GM12878 (cell line): ENCODE data around the gene ADARB1. TPM values are rescaled to one million over a fixed set of nuclear protein-coding genes. Genes with fewer than 3 reads are reported as not detected.

ENCODE experiments used
- ATAC-seq: fragments of 200-7000 bp; cut with Tn5 transposase; 3 replicates; pipeline ENCODE4 v1.9.1; 2020; ENCODE audit warnings: mild to moderate bottlenecking, moderate library complexity
- BruUV-seq: library from RNA; stranded (reverse); fragments of 400-500 nt; replicated peaks from 2 replicates; lab custom pipeline; 2021; lab: Mats Ljungman, UMichigan
- CTCF ChIA-PET: fragments of 300-600 bp; sonication (Branson Sonifier 250); formaldehyde crosslinking; extraction: SDS; loops from one replicate; lab custom pipeline; 2021; ENCODE audit warnings: inconsistent platforms; lab: Yijun Ruan, JAX
- POLR2A ChIA-PET: fragments of 350-600 bp; formaldehyde crosslinking; extraction: SDS; loops from one replicate; lab custom pipeline; 2021; ENCODE audit warnings: inconsistent platforms; lab: Charles Lee
- RAD21 ChIA-PET: fragments of 300-600 bp; sonication (Branson Sonifier 250); formaldehyde crosslinking; loops from one replicate; lab custom pipeline; 2023; ENCODE audit warnings: antibody characterized with exemption; ENCODE audit not compliant: unreplicated experiment; lab: Charles Lee
- SMC1A ChIA-PET: fragments of 300-600 bp; sonication (Branson Sonifier 250); formaldehyde crosslinking; loops from one replicate; lab custom pipeline; 2023; ENCODE audit not compliant: unreplicated experiment, uncharacterized antibody; lab: Charles Lee
- DNase-seq: peaks from one replicate; pipeline ENCODE4 v3.0.0-alpha.2; 2011; ENCODE audit warnings: low read depth, low spot score
- FAIRE-seq: peaks from 3 replicates; lab custom pipeline; 2011; peaks lifted over from hg19 to GRCh38; lab: Jason Lieb, UNC
- H2AFZ ChIP-seq: 2 replicates; pipeline ENCODE4 v1.6.0; 2011; ENCODE audit warnings: low read depth, low read length, control low read depth; ENCODE audit not compliant: control insufficient read depth
- H3K27ac ChIP-seq: 2 replicates; pipeline ENCODE4 v1.5.1; 2011; ENCODE audit warnings: control low read depth; ENCODE audit not compliant: control insufficient read depth, insufficient read depth
- H3K27me3 ChIP-seq, 2 experiments: replicated peaks in 1 of 2; 2 replicates each; pipeline versions ENCODE4 v1.6.0 to v1.6.1; 2011; ENCODE audit warnings: low read length in 1 of 2; ENCODE audit not compliant: control insufficient read depth in 2 of 2, insufficient read depth in 2 of 2
- H3K36me3 ChIP-seq, 2 experiments: 2 replicates each; pipeline ENCODE4 v1.5.1; 2011; ENCODE audit warnings: low read length in 1 of 2; ENCODE audit not compliant: control insufficient read depth in 2 of 2, insufficient read depth in 2 of 2
- H3K4me1 ChIP-seq: 2 replicates; pipeline ENCODE4 v1.6.1; 2011; ENCODE audit warnings: mild to moderate bottlenecking, low read length, moderate library complexity, mixed read lengths; ENCODE audit not compliant: control insufficient read depth, insufficient read depth
- H3K4me2 ChIP-seq: 2 replicates; pipeline ENCODE4 v1.6.0; 2011; ENCODE audit warnings: control low read depth; ENCODE audit not compliant: control insufficient read depth, insufficient read depth
- H3K4me3 ChIP-seq: fragments of 200-600 bp; sonication (generic); 2 replicates; pipeline ENCODE4 v1.5.1; 2016
- H3K79me2 ChIP-seq: 2 replicates; pipeline ENCODE4 v1.6.0; 2011; ENCODE audit warnings: low read length; ENCODE audit not compliant: control insufficient read depth, insufficient read depth
- H3K9ac ChIP-seq: 2 replicates; pipeline ENCODE4 v1.8.0; 2011; ENCODE audit warnings: low read length, control low read depth, mixed read lengths; ENCODE audit not compliant: control insufficient read depth, insufficient read depth
- H3K9me3 ChIP-seq: replicated peaks from 3 replicates; pipeline ENCODE4 v1.5.1; 2011; ENCODE audit warnings: mild to moderate bottlenecking, low read length; ENCODE audit not compliant: control insufficient read depth, insufficient read depth
- H4K20me1 ChIP-seq: 2 replicates; pipeline ENCODE4 v1.6.0; 2011; ENCODE audit not compliant: control insufficient read depth, insufficient read depth
- CBX3 ChIP-seq: fragments of 200-600 bp; sonication (generic); IDR thresholded peaks from 2 replicates; pipeline ENCODE4 v1.6.1; 2016; ENCODE audit warnings: low read depth, borderline replicate concordance
- GATAD2B ChIP-seq: fragments of 450-650 bp; conservative IDR thresholded peaks from 2 replicates; pipeline ENCODE4 v1.6.1; 2017; ENCODE audit warnings: low read depth, mild to moderate bottlenecking, moderate library complexity
- MYB ChIP-seq: fragments of 150-350 bp; IDR thresholded peaks from 2 replicates; pipeline ENCODE4 v1.6.1; 2014; ENCODE audit warnings: mild to moderate bottlenecking, low read depth, low read length, borderline replicate concordance
- NFYB ChIP-seq: IDR thresholded peaks from 2 replicates; pipeline ENCODE4 v1.6.1; 2011; ENCODE audit warnings: low read depth, mild to moderate bottlenecking, low read length, improper control_type of control experiment, moderate library complexity; ENCODE audit not compliant: insufficient read depth
- POLR2AphosphoS2 ChIP-seq: IDR thresholded peaks from 2 replicates; pipeline ENCODE4 v1.6.1; 2011; ENCODE audit warnings: low read depth, mild to moderate bottlenecking, low read length, improper control_type of control experiment, moderate library complexity
- SMAD1 ChIP-seq: fragments of 450-650 bp; IDR thresholded peaks from 2 replicates; pipeline ENCODE4 v1.6.1; 2018; ENCODE audit warnings: mild to moderate bottlenecking, low read depth; ENCODE audit not compliant: partially characterized antibody
- SMC3 ChIP-seq: IDR thresholded peaks from 2 replicates; pipeline ENCODE4 v1.6.1; 2011; ENCODE audit warnings: low read length, improper control_type of control experiment, borderline replicate concordance
- SUZ12 ChIP-seq: fragments of 200-600 bp; sonication (generic); IDR thresholded peaks from one replicate; pipeline ENCODE4 v1.6.1; 2018; ENCODE audit warnings: antibody characterized with exemption, mild to moderate bottlenecking; ENCODE audit not compliant: unreplicated experiment
- WGBS: methylation state at CpG from one replicate; pipeline ENCODE4 v1.1.6; 2016; ENCODE audit warnings: low lambda C conversion rate; ENCODE audit not compliant: insufficient replicate concordance, insufficient coverage; ENCODE audit errors: missing lambda C conversion rate; 5-methylcytosine and 5-hydroxymethylcytosine counted together
- in situ Hi-C: fragments of 300-500 bp; cut with MboI; formaldehyde crosslinking; loops from 9 replicates; pipeline ENCODE4 v1.14.3; 2018; ENCODE audit warnings: mixed read lengths
- intact Hi-C: fragments of 100-400 bp; cut with micrococcal nuclease; formaldehyde crosslinking; loops from one replicate; pipeline ENCODE4 v1.14.2; 2022; ENCODE audit not compliant: unreplicated experiment
- polyA plus RNA-seq, 11 experiments: library from polyadenylated mRNA; depleted of rRNA in 4 of 11; unstranded in 6 of 11; stranded (reverse) in 5 of 11; fragments of >200 nt; fragmentation: Nextera tagmentation in 4 of 11; fragmentation: Illumina TruSeq in 1 of 11; extraction: Ambion mirVana in 4 of 11; extraction: Trizol in 1 of 11; gene quantifications; 1 replicate in 1 of 11; 2 replicates in 10 of 11; pipeline versions ENCODE4 v1.2.1 to v1.2.3, GENCODE V29; 2011 to 2016; ENCODE audit warnings: inconsistent platforms in 2 of 11, missing spikeins in 2 of 11, low read depth in 1 of 11
- total RNA-seq, 4 experiments: library from RNA; depleted of rRNA in 3 of 4; stranded (reverse); fragments of >200 nt in 3 of 4; fragmentation: Illumina TruSeq in 1 of 4; extraction: Trizol in 1 of 4; gene quantifications; 2 replicates each; pipeline versions ENCODE4 v1.2.1 to v1.2.3, GENCODE V29; 2013 to 2021
- TF ChIP-seq, protein P1 (sequence below): fragments of 450-650 bp; formaldehyde crosslinking; IDR thresholded peaks from 2 replicates; pipeline ENCODE4 v1.4.0; 2022; ENCODE audit warnings: mild to moderate bottlenecking, moderate library complexity
- TF ChIP-seq, protein P2 (sequence below): IDR thresholded peaks from 2 replicates; pipeline ENCODE4 v1.6.1; 2011; ENCODE audit warnings: low read depth, mild to moderate bottlenecking, low read length, moderate library complexity, borderline replicate concordance; ENCODE audit errors: extremely low read depth
- TF ChIP-seq, protein P3 (sequence below): IDR thresholded peaks from 2 replicates; pipeline ENCODE4 v1.6.1; 2011; ENCODE audit warnings: low read depth, low read length, improper control_type of control experiment, borderline replicate concordance
- TF ChIP-seq, protein P4 (sequence below): fragments of 450-650 bp; IDR thresholded peaks from 2 replicates; pipeline ENCODE4 v1.6.1; 2017; ENCODE audit warnings: mild to moderate bottlenecking, moderate library complexity

ADARB1 gene
- total and polyA plus RNA-seq, 10 of the 15 experiments (the other 5 are each of a cell fraction or from before 2014, with no cell fraction given) = 5.7 to 61.7 (median 25.3) TPM

DNA sequence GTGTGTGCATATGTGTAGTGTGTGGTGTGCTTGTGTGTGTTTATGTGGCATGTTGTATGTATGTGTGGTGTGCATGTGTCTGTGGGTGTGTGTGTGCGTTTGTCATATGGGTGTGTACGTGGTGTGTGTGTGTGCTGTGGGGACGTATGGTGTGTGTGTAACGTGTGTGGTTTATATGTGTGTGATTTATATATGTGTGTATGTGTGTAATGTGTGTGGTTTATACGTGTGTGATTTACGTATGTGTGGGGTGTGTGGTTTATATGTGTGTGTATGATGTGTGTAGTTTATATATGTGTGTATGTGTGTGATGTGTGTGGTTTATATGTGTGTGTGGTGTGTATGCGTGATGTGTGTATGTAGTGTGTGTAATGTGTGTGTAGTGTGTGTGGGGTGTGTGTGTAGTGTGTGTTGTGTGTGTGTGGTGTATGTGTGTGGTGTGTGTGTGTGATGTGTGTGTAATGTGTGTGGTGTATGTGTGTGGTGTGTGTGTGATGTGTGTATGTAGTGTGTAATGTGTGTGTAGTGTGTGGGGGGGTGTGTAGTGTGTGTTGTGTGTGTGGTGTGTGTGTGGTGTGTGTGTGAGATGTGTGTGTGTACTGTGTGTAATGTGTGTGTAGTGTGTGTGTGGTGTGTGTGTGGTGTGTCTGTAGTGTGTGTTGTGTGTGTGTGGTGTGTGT is 32.3 kb upstream of the ADARB1 start (continued):
- TF ChIP-seq, protein P1, sequence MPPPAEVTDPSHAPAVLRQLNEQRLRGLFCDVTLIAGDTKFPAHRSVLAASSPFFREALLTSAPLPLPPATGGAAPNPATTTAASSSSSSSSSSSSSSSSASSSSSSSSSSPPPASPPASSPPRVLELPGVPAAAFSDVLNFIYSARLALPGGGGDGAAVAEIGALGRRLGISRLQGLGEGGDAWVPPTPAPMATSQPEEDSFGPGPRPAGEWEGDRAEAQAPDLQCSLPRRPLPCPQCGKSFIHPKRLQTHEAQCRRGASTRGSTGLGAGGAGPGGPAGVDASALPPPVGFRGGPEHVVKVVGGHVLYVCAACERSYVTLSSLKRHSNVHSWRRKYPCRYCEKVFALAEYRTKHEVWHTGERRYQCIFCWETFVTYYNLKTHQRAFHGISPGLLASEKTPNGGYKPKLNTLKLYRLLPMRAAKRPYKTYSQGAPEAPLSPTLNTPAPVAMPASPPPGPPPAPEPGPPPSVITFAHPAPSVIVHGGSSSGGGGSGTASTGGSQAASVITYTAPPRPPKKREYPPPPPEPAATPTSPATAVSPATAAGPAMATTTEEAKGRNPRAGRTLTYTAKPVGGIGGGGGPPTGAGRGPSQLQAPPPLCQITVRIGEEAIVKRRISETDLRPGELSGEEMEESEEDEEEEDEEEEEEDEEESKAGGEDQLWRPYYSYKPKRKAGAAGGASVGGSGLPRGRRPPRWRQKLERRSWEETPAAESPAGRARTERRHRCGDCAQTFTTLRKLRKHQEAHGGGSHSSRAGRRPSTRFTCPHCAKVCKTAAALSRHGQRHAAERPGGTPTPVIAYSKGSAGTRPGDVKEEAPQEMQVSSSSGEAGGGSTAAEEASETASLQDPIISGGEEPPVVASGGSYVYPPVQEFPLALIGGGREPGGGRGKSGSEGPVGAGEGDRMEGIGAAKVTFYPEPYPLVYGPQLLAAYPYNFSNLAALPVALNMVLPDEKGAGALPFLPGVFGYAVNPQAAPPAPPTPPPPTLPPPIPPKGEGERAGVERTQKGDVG (CRISPR knock-in tag) = no peak
- TF ChIP-seq CBX3 (no peak), POLR2AphosphoS2 (no peak), SMC3 (no peak), MYB (no peak), NFYB (no peak)
- TF ChIP-seq, protein P2, sequence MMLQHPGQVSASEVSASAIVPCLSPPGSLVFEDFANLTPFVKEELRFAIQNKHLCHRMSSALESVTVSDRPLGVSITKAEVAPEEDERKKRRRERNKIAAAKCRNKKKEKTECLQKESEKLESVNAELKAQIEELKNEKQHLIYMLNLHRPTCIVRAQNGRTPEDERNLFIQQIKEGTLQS = no peak

DNA sequence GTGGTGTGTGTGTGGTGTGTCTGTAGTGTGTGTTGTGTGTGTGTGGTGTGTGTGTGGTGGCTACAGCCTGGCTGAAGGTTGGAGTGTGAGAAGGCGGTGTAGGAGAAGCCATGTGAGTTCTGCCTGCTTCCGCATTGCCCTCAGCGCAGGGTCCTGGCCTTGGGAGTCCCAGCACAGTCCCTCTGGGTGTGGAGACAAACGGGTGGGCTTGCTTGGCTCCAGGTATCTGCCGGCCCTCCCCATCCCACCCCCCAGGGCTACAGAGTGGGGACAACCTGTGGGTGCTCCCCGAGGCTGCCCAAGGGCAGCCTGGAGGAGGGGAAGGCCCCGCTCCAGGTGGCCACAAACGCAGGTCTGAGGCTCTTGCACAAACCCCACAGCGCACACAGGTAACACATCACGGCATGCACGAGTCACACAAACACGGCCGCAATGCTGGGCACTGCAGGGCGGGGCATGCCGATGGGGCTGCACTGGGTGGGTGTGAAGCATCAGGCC is 31.7 kb upstream of the ADARB1 start:
- Histone ChIP-seq H3K36me3 (no peaks in the 10 kb centered on the region), H3K9me3 (peaks cover 2% of the 10 kb centered on the region; the same call in 2 of the 3 replicates), H4K20me1 (no peaks in the 10 kb centered on the region), H2AFZ (no peak overlapping the region), H3K4me2 (no peak overlapping the region), H3K27ac (no peak overlapping the region), H3K4me1 (no peaks in the 10 kb centered on the region), H3K4me3 (no peak overlapping the region), H3K27me3 (peaks cover 0 to 2% of the 10 kb centered on the region in 2 experiments; a peak in 2 of 4 replicates), H3K9ac (no peak overlapping the region), H3K79me2 (no peaks in the 10 kb centered on the region)
- DNase-seq = no peak
- BruUV-seq = no TSS peak
- WGBS = 43% methylated on average over 15 of the region's 15 CpGs
- SMC1A ChIA-PET = no interaction called here
- POLR2A ChIA-PET = no interaction called here
- TF ChIP-seq GATAD2B = no peak
- TF ChIP-seq, protein P3, sequence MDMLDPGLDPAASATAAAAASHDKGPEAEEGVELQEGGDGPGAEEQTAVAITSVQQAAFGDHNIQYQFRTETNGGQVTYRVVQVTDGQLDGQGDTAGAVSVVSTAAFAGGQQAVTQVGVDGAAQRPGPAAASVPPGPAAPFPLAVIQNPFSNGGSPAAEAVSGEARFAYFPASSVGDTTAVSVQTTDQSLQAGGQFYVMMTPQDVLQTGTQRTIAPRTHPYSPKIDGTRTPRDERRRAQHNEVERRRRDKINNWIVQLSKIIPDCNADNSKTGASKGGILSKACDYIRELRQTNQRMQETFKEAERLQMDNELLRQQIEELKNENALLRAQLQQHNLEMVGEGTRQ = no peak
- no peak for TF ChIP-seq SUZ12
- TF ChIP-seq, protein P4, sequence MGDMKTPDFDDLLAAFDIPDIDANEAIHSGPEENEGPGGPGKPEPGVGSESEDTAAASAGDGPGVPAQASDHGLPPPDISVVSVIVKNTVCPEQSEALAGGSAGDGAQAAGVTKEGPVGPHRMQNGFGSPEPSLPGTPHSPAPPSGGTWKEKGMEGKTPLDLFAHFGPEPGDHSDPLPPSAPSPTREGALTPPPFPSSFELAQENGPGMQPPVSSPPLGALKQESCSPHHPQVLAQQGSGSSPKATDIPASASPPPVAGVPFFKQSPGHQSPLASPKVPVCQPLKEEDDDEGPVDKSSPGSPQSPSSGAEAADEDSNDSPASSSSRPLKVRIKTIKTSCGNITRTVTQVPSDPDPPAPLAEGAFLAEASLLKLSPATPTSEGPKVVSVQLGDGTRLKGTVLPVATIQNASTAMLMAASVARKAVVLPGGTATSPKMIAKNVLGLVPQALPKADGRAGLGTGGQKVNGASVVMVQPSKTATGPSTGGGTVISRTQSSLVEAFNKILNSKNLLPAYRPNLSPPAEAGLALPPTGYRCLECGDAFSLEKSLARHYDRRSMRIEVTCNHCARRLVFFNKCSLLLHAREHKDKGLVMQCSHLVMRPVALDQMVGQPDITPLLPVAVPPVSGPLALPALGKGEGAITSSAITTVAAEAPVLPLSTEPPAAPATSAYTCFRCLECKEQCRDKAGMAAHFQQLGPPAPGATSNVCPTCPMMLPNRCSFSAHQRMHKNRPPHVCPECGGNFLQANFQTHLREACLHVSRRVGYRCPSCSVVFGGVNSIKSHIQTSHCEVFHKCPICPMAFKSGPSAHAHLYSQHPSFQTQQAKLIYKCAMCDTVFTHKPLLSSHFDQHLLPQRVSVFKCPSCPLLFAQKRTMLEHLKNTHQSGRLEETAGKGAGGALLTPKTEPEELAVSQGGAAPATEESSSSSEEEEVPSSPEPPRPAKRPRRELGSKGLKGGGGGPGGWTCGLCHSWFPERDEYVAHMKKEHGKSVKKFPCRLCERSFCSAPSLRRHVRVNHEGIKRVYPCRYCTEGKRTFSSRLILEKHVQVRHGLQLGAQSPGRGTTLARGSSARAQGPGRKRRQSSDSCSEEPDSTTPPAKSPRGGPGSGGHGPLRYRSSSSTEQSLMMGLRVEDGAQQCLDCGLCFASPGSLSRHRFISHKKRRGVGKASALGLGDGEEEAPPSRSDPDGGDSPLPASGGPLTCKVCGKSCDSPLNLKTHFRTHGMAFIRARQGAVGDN = no peak
- TF ChIP-seq SMAD1 = no peak
- CTCF ChIA-PET = no interaction called here
- no peak for FAIRE-seq
- RAD21 ChIA-PET = no interaction called here
- in situ Hi-C loops (no loop called here), intact Hi-C loops (no loop called here)
- no peak for ATAC-seq
